ENCODE results near the gene OTOA.

OTOA gene

DNA sequence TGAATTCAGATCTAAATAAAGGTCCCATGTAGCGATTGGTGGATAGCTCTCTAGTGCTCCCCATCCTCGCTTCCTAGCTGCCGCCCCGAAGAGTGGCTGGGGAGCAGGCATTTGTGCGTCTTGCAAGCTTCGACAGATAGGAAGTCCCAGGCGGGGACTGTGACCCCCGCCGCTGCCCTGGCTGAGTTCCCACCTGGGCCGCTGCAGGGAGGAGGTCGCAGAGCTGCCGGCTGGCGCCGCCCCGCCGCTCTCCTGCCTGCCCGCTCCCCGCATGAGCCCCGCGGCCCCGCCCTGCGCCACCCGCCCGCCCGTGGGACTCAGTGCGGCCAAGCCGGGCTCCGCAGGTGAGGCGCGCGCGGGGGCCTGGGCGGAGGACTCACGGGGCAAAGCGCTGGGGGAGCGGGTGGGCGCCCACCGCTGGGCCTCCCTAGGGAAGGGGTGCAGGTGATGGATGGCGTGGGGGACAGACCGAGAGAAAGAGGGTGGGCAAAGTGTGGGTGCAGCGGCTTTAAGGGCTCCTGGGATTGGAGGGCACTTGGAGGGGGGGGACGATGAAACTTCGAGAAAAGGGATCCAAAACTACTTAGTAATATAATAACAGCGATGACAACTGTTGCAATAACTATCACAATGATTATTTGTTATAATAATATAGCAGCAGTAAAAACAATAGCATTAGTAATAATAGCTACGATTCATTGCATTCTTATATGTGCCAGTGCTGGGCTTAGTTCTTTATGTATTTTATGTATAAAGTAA lies at the start of gene OTOA:
TSS of gene OTOA (plus strand) at position 80 of the 759 bp plus-strand sequence. CDS start 14,547 bp downstream, outside the sequence.
- no peaks in the 10 kb centered on the region for H3K36me3 ChIP-seq (ENCODE audit: insufficient read depth, low read length)
- no peak within 1 kb of the TSS for H3K27ac ChIP-seq (ENCODE audit: low read length)
- peaks cover 12% of the 10 kb centered on the region for H3K4me1 ChIP-seq (ENCODE audit: insufficient read depth, low read length)
- no peak within 1 kb of the TSS for H2AFZ ChIP-seq (ENCODE audit: low read depth, low read length)
- no peaks in the 10 kb centered on the region for H4K20me1 ChIP-seq (ENCODE audit: insufficient read depth, low read length)
- TF ChIP-seq EZH2 (IDR thresholded peaks at IDR 0.05; ENCODE audit: borderline replicate concordance, low read depth, low read length, severe bottlenecking) = no peak
- TF ChIP-seq, protein P1, sequence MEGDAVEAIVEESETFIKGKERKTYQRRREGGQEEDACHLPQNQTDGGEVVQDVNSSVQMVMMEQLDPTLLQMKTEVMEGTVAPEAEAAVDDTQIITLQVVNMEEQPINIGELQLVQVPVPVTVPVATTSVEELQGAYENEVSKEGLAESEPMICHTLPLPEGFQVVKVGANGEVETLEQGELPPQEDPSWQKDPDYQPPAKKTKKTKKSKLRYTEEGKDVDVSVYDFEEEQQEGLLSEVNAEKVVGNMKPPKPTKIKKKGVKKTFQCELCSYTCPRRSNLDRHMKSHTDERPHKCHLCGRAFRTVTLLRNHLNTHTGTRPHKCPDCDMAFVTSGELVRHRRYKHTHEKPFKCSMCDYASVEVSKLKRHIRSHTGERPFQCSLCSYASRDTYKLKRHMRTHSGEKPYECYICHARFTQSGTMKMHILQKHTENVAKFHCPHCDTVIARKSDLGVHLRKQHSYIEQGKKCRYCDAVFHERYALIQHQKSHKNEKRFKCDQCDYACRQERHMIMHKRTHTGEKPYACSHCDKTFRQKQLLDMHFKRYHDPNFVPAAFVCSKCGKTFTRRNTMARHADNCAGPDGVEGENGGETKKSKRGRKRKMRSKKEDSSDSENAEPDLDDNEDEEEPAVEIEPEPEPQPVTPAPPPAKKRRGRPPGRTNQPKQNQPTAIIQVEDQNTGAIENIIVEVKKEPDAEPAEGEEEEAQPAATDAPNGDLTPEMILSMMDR (IDR thresholded peaks at IDR 0.05; ENCODE audit: borderline replicate concordance, extremely low read depth, low read length, poor library complexity, severe bottlenecking) = no peak
- no peak within 1 kb of the TSS for H3K9ac ChIP-seq (ENCODE audit: low read depth, low read length)
- no peaks in the 10 kb centered on the region for H3K79me2 ChIP-seq (ENCODE audit: insufficient read depth, low read length)
- H3K9me3 ChIP-seq (ENCODE audit: insufficient read depth, low read length, severe bottlenecking) = no peaks in the 10 kb centered on the region
- H3K27me3 ChIP-seq (ENCODE audit: insufficient read depth, low read length, poor library complexity) = no peaks in the 10 kb centered on the region
- DNase-seq (no peak), ATAC-seq (ENCODE audit: insufficient read depth, low read depth) (no peak)
- no peak within 1 kb of the TSS for H3K4me3 ChIP-seq (ENCODE audit: low read depth in 1 of 2, low read length in 2 of 2)
- H3K4me2 ChIP-seq (ENCODE audit: insufficient read depth, low read length) = no peak within 1 kb of the TSS

DNA sequence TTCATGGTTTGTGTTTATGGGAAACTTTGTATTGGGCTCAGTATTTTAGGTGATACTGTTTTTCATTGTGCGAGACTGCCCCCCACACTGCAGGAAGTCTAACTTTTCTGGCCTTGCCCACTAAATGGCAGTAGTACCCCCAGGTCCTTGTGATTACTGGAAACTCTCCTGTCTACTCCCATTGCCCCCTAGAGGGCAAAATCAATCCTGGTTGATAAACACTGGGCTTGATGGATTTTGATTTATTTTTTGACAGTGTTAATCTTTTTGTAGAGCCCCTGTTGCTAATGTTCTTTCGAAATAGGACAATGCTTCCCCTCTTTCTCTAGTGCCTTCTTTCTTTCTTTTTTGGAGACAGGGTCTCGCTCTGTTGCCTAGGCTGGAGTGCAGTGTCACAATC lies 48.9 kb upstream of the OTOA start:
- no peak for DNase-seq
- no peak for ATAC-seq (ENCODE audit: insufficient read depth, low read depth)
- Histone ChIP-seq H3K27me3 (ENCODE audit: insufficient read depth, low read length, poor library complexity) (no peaks in the 10 kb centered on the region), H3K9me3 (ENCODE audit: insufficient read depth, low read length, severe bottlenecking) (no peaks in the 10 kb centered on the region), H3K4me1 (ENCODE audit: insufficient read depth, low read length) (no peaks in the 10 kb centered on the region), H3K4me3 (ENCODE audit: low read depth in 1 of 2, low read length in 2 of 2) (no peak overlapping the region), H3K36me3 (ENCODE audit: insufficient read depth, low read length) (peaks cover 41% of the 10 kb centered on the region; the same call in 1 of the 2 replicates), H4K20me1 (ENCODE audit: insufficient read depth, low read length) (peaks cover 36% of the 10 kb centered on the region), H3K27ac (ENCODE audit: low read length) (no peak overlapping the region), H3K79me2 (ENCODE audit: insufficient read depth, low read length) (peaks cover 70% of the 10 kb centered on the region), H2AFZ (ENCODE audit: low read depth, low read length) (no peak overlapping the region), H3K9ac (ENCODE audit: low read depth, low read length) (no peak overlapping the region), H3K4me2 (ENCODE audit: insufficient read depth, low read length) (no peak overlapping the region)
- TF ChIP-seq, protein P1 (IDR thresholded peaks at IDR 0.05; ENCODE audit: borderline replicate concordance, extremely low read depth, low read length, poor library complexity, severe bottlenecking) = peak; percentile 36
- no peak for TF ChIP-seq EZH2 (IDR thresholded peaks at IDR 0.05; ENCODE audit: borderline replicate concordance, low read depth, low read length, severe bottlenecking)

DNA sequence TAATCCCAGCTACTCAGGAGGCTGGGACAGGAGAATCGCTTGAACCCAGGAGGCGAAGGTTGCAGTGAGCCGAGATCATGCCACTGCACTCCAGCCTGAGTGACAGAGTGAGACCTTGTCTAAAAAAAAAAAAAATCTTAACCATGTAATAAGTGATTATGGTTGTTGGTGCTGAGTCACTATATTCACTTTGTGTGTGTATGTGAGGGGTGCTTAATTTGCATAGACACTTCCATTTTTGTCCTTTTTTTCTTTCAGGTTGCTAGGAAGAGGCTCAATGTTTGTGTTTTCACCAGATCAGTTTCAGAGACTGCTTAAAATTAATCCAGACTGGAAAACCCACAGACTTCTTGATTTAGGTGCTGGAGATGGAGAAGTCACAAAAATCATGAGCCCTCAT lies 46.2 kb upstream of the OTOA start:
- no peak overlapping the region for H3K4me2 ChIP-seq (ENCODE audit: insufficient read depth, low read length)
- no peak overlapping the region for H3K27ac ChIP-seq (ENCODE audit: low read length)
- no peak overlapping the region for H2AFZ ChIP-seq (ENCODE audit: low read depth, low read length)
- ATAC-seq (ENCODE audit: insufficient read depth, low read depth) (no peak), DNase-seq (no peak)
- peaks cover 18% of the 10 kb centered on the region for H4K20me1 ChIP-seq (ENCODE audit: insufficient read depth, low read length)
- H3K4me1 ChIP-seq (ENCODE audit: insufficient read depth, low read length) = no peaks in the 10 kb centered on the region
- H3K9me3 ChIP-seq (ENCODE audit: insufficient read depth, low read length, severe bottlenecking) = no peaks in the 10 kb centered on the region
- no peaks in the 10 kb centered on the region for H3K27me3 ChIP-seq (ENCODE audit: insufficient read depth, low read length, poor library complexity)
- H3K79me2 ChIP-seq (ENCODE audit: insufficient read depth, low read length) = peaks cover 54% of the 10 kb centered on the region
- TF ChIP-seq, protein P1 (IDR thresholded peaks at IDR 0.05; ENCODE audit: borderline replicate concordance, extremely low read depth, low read length, poor library complexity, severe bottlenecking) = no peak
- TF ChIP-seq EZH2 (IDR thresholded peaks at IDR 0.05; ENCODE audit: borderline replicate concordance, low read depth, low read length, severe bottlenecking) = no peak
- H3K9ac ChIP-seq (ENCODE audit: low read depth, low read length) = no peak overlapping the region
- no peak overlapping the region for H3K4me3 ChIP-seq (ENCODE audit: low read depth in 1 of 2, low read length in 2 of 2)
- peaks cover 55% of the 10 kb centered on the region for H3K36me3 ChIP-seq (ENCODE audit: insufficient read depth, low read length)
